Activated naive CD4-positive, alpha-beta T cell treated with anti-CD3 and anti-CD28 coated beads, Interleukin-2, amount 50 U/mL, for 72 hours (primary cell): ENCODE results near the gene MARVELD3. TPM values are rescaled to one million over a fixed set of nuclear protein-coding genes. Genes with fewer than 3 reads are reported as not detected.
"Not testable (repeated sequence)": the region's sequence is repeated elsewhere in the genome, so short reads cannot be mapped to it uniquely, and the experiment has no call there.

Experiments
- ATAC-seq, 2 donors: fragments of 150-1000 bp; cut with Tn5 transposase; 2 replicates each; pipeline ENCODE4 v1.10.0; 2021; ENCODE audit warnings: mild to moderate bottlenecking in 2 of 2, moderate library complexity in 2 of 2
- DNase-seq, 2 donors: peaks; one replicate each; pipeline ENCODE4 v3.0.0; 2021 to 2022; ENCODE audit warnings: low spot score in 2 of 2
- H3K27ac Mint-ChIP-seq, 2 donors: one replicate each; pipeline ENCODE4 v1.8.0; 2022; ENCODE audit warnings: mild to moderate bottlenecking in 2 of 2, mixed read lengths in 2 of 2
- H3K36me3 Mint-ChIP-seq, 2 donors: one replicate each; pipeline ENCODE4 v1.8.0; 2022; ENCODE audit warnings: mixed read lengths in 2 of 2
- H3K9me3 Mint-ChIP-seq, 2 donors: one replicate each; pipeline ENCODE4 v1.8.0; 2022; ENCODE audit warnings: mixed read lengths in 2 of 2
- total RNA-seq, 2 donors: library from RNA; stranded (reverse); gene quantifications; one replicate each; pipeline ENCODE4 v1.2.3, GENCODE V29; 2022

The MARVELD3 gene
- total RNA-seq, 2 donors from 2014 or later, result not detected

- DNase-seq, H3K27ac Mint-ChIP-seq, H3K9me3 Mint-ChIP-seq, ATAC-seq: not testable (repeated sequence)
- H3K36me3 Mint-ChIP-seq, result peaks cover 5 to 14% of the 10 kb centered on the region in 2 donors
Measured at GRCh38 chr16:71684280-71684679, 58.3 kb downstream of the MARVELD3 start.

Other genes with a start within 250 kb of the MARVELD3 start
- gene TLE7, start 184.1 kb upstream of the MARVELD3 start, total RNA-seq, result not detected
- 1 to 10 TPM; 4.5 to 9.5 TPM for gene ZNF23, start 163.9 kb upstream of the MARVELD3 start, total RNA-seq
- gene ZNF19, start 136.9 kb upstream of the MARVELD3 start, total RNA-seq, result 1 to 10 TPM; 1.1 to 2.4 TPM
- gene CHST4, start 99.8 kb upstream of the MARVELD3 start, total RNA-seq, result not detected
- gene TAT, start 49.1 kb upstream of the MARVELD3 start, total RNA-seq, result not detected
- 1 to 10 TPM; 6.4 to 9.4 TPM for gene PHLPP2, start 98.5 kb downstream of the MARVELD3 start, total RNA-seq
- 10 to 100 TPM; 73.1 to 79.0 TPM for gene AP1G1, start 182.7 kb downstream of the MARVELD3 start, total RNA-seq
- 10 to 100 TPM; 17.0 to 33.0 TPM for gene ATXN1L, start 219.8 kb downstream of the MARVELD3 start, total RNA-seq